Fibroblast of skin of back (primary cell): ENCODE measurements around the gene CRTC1.
A peak's percentile ranks its signal among the peaks of the same experiment; 100 is the strongest.
"Not testable (repeated sequence)": the region's sequence is repeated elsewhere in the genome, so short reads cannot be mapped to it uniquely, and the experiment has no call there.

Experiments used
- DNase-seq: peaks from one replicate; pipeline ENCODE4 v3.0.0-alpha.2; 2013

CRTC1 gene

GRCh38 chr19:18733196-18733647 is 49.7 kb downstream of the CRTC1 start:
- peak; percentile 41 for DNase-seq

GRCh38 chr19:18733762-18734332 is 50.4 kb downstream of the CRTC1 start:
- DNase-seq: not testable (repeated sequence)

GRCh38 chr19:18735324-18735723 is 51.8 kb downstream of the CRTC1 start:
- no peak for DNase-seq

- DNase-seq: no peak
Observed at GRCh38 chr19:18735752-18736151, 52.3 kb downstream of the CRTC1 start.

GRCh38 chr19:18736415-18737336 is 53.2 kb downstream of the CRTC1 start:
- no peak for DNase-seq

- DNase-seq: no peak
Observed at GRCh38 chr19:18737337-18737953, 54.0 kb downstream of the CRTC1 start.

GRCh38 chr19:18737954-18738351 is 54.5 kb downstream of the CRTC1 start:
- no peak for DNase-seq

GRCh38 chr19:18738961-18739690 is 55.6 kb downstream of the CRTC1 start:
- no peak for DNase-seq

- no peak for DNase-seq
Observed at GRCh38 chr19:18741124-18742121, 57.9 kb downstream of the CRTC1 start.

GRCh38 chr19:18742324-18742723 is 58.8 kb downstream of the CRTC1 start:
- no peak for DNase-seq

- no peak for DNase-seq
Observed at GRCh38 chr19:18742838-18743783, 59.6 kb downstream of the CRTC1 start.

GRCh38 chr19:18743784-18744418 is 60.4 kb downstream of the CRTC1 start:
- DNase-seq: no peak

GRCh38 chr19:18745012-18745735 is 61.7 kb downstream of the CRTC1 start:
- no peak for DNase-seq

- no peak for DNase-seq
Observed at GRCh38 chr19:18745931-18746330, 62.5 kb downstream of the CRTC1 start.

- DNase-seq: no peak
Observed at GRCh38 chr19:18746401-18747325, 63.2 kb downstream of the CRTC1 start.

GRCh38 chr19:18749362-18750231 is 66.1 kb downstream of the CRTC1 start:
- DNase-seq: no peak
